Measurements from ENCODE around the gene USP32. TPM values are rescaled to one million over a fixed set of nuclear protein-coding genes. Genes with fewer than 3 reads are reported as not detected.

USP32 gene
- total and polyA plus RNA-seq, 2 donors (not counting 1 experiment from before 2014, with no cell fraction given): 7.7 to 48.8 TPM

GRCh38 chr17:60164164-60164563, 227.8 kb downstream of the USP32 start:
- Histone ChIP-seq H3K4me2 (replicated peaks; ENCODE audit: low read depth, low read length, poor library complexity, severe bottlenecking) (no peak overlapping the region), H3K4me3 (ENCODE audit: control extremely low read depth in 1 of 5, extremely low read depth in 1 of 5, insufficient read depth in 1 of 5, low read depth in 2 of 5, low read length in 4 of 5) (no peak overlapping the region), H3K27me3 (replicated peaks in 1 of 4; ENCODE audit: control extremely low read depth in 1 of 4, control insufficient read depth in 3 of 4, insufficient read depth in 4 of 4, low read length in 3 of 4) (peaks cover 0 to 14% (median 0%) of the 10 kb centered on the region in 4 experiments), H3K27ac (ENCODE audit: low read length in 2 of 2) (no peak overlapping the region), H3K4me1 (ENCODE audit: control insufficient read depth in 2 of 2, insufficient read depth in 2 of 2, low read length in 2 of 2) (peaks cover 0 to 3% of the 10 kb centered on the region in 2 donors), H3K9me3 (ENCODE audit: control extremely low read depth in 1 of 3, control insufficient read depth in 2 of 3, insufficient read depth in 1 of 3, low read length in 2 of 3) (no peaks in the 10 kb centered on the region), H2AFZ (ENCODE audit: insufficient read depth, low read depth, low read length, poor library complexity, severe bottlenecking) (no peak overlapping the region), H3K9ac (ENCODE audit: low read length) (no peak overlapping the region), H4K20me1 (ENCODE audit: control insufficient read depth, insufficient read depth, low read length, poor library complexity, severe bottlenecking) (no peaks in the 10 kb centered on the region), H3K36me3 (replicated peaks in 1 of 2; ENCODE audit: control extremely low read depth in 1 of 2, control insufficient read depth in 1 of 2, extremely low read depth in 1 of 2, insufficient read depth in 2 of 2, low read length in 1 of 2) (no peaks in the 10 kb centered on the region), H3K79me2 (ENCODE audit: control insufficient read depth, insufficient read depth, low read length) (no peaks in the 10 kb centered on the region)
- ChIA-PET CTCF (no interaction called here), POLR2A (no interaction called here)
- H3K27me3 Mint-ChIP-seq: peaks cover 30% of the 10 kb centered on the region
- H3K4me3 Mint-ChIP-seq: no peak overlapping the region
- intact Hi-C loops (cut with micrococcal nuclease): no loop called here
- no peak overlapping the region for H3K27ac Mint-ChIP-seq
- WGBS (ENCODE audit: insufficient coverage): 77% methylated on average over 5 of the region's 6 CpGs
- TF ChIP-seq CTCF (IDR thresholded peaks at IDR 0.05): no peak
- no peak for TF ChIP-seq EZH2 (IDR thresholded peaks at IDR 0.05; ENCODE audit: borderline replicate concordance, insufficient read depth, low read depth, low read length, poor library complexity, severe bottlenecking)
- H3K9me3 Mint-ChIP-seq (ENCODE audit: insufficient read depth): no peaks in the 10 kb centered on the region
- H3K4me1 Mint-ChIP-seq: peaks cover 9% of the 10 kb centered on the region
- no peak for DNase-seq
- no peak for ATAC-seq (ENCODE audit: low read depth)

- Histone ChIP-seq H3K9ac (ENCODE audit: low read length) (no peak overlapping the region), H3K4me3 (ENCODE audit: control extremely low read depth in 1 of 5, extremely low read depth in 1 of 5, insufficient read depth in 1 of 5, low read depth in 2 of 5, low read length in 4 of 5) (no peak overlapping the region), H3K79me2 (ENCODE audit: control insufficient read depth, insufficient read depth, low read length) (no peaks in the 10 kb centered on the region), H3K36me3 (replicated peaks in 1 of 2; ENCODE audit: control extremely low read depth in 1 of 2, control insufficient read depth in 1 of 2, extremely low read depth in 1 of 2, insufficient read depth in 2 of 2, low read length in 1 of 2) (no peaks in the 10 kb centered on the region), H3K9me3 (ENCODE audit: control extremely low read depth in 1 of 3, control insufficient read depth in 2 of 3, insufficient read depth in 1 of 3, low read length in 2 of 3) (no peaks in the 10 kb centered on the region), H2AFZ (ENCODE audit: insufficient read depth, low read depth, low read length, poor library complexity, severe bottlenecking) (no peak overlapping the region), H3K27ac (ENCODE audit: low read length in 2 of 2) (no peak overlapping the region), H3K4me2 (replicated peaks; ENCODE audit: low read depth, low read length, poor library complexity, severe bottlenecking) (no peak overlapping the region), H3K27me3 (replicated peaks in 1 of 4; ENCODE audit: control extremely low read depth in 1 of 4, control insufficient read depth in 3 of 4, insufficient read depth in 4 of 4, low read length in 3 of 4) (peaks cover 0 to 14% (median 0%) of the 10 kb centered on the region in 4 experiments), H3K4me1 (ENCODE audit: control insufficient read depth in 2 of 2, insufficient read depth in 2 of 2, low read length in 2 of 2) (peaks cover 0 to 3% of the 10 kb centered on the region in 2 donors), H4K20me1 (ENCODE audit: control insufficient read depth, insufficient read depth, low read length, poor library complexity, severe bottlenecking) (no peaks in the 10 kb centered on the region)
- POLR2A ChIA-PET: no interaction called here
- peaks cover 9% of the 10 kb centered on the region for H3K4me1 Mint-ChIP-seq
- no peak overlapping the region for H3K27ac Mint-ChIP-seq
- peaks cover 38% of the 10 kb centered on the region for H3K27me3 Mint-ChIP-seq
- DNase-seq (no peak), ATAC-seq (ENCODE audit: low read depth) (no peak)
- intact Hi-C loops (cut with micrococcal nuclease): no loop called here
- CTCF ChIA-PET: no interaction called here
- 82% methylated on average over 20 of the region's 20 CpGs for WGBS (ENCODE audit: insufficient coverage)
- H3K4me3 Mint-ChIP-seq: no peak overlapping the region
- no peaks in the 10 kb centered on the region for H3K9me3 Mint-ChIP-seq (ENCODE audit: insufficient read depth)
- no peak for TF ChIP-seq CTCF (IDR thresholded peaks at IDR 0.05)
- TF ChIP-seq EZH2 (IDR thresholded peaks at IDR 0.05; ENCODE audit: borderline replicate concordance, insufficient read depth, low read depth, low read length, poor library complexity, severe bottlenecking): no peak
Observed at GRCh38 chr17:60163108-60163784, 228.7 kb downstream of the USP32 start.

Measured in B cell (primary cell).